Tibial nerve (tissue), 4 donors: ENCODE measurements around the gene VENTX. TPM values are rescaled to one million over a fixed set of nuclear protein-coding genes. Genes with fewer than 3 reads are reported as not detected.

ENCODE experiments used
- DNase-seq, 2 donors: peaks; one replicate each; pipeline ENCODE4 v3.0.0-alpha.2; 2019; ENCODE audit warnings: low spot score in 2 of 2
- H3K27ac ChIP-seq, 4 donors: fragments of 200-600 bp; sonication (generic) in 3 of 4; one replicate each; pipeline ENCODE4 v1.5.1; 2017 to 2019; ENCODE audit warnings: mild to moderate bottlenecking in 1 of 4
- H3K27me3 ChIP-seq, 2 donors: fragments of 200-600 bp; sonication (generic) in 1 of 2; one replicate each; pipeline versions ENCODE4 v1.5.1 to v1.6.0; 2017 to 2019
- H3K36me3 ChIP-seq, 3 donors: fragments of 200-600 bp; sonication (generic); one replicate each; pipeline ENCODE4 v1.5.1; 2018 to 2019
- H3K4me1 ChIP-seq, 4 donors: fragments of 200-600 bp; sonication (generic) in 3 of 4; one replicate each; pipeline ENCODE4 v1.5.1; 2017 to 2019
- H3K4me3 ChIP-seq, 4 donors: fragments of 200-600 bp; sonication (generic) in 3 of 4; one replicate each; pipeline ENCODE4 v1.5.1; 2017 to 2019; ENCODE audit warnings: mild to moderate bottlenecking in 1 of 4, moderate library complexity in 1 of 4
- H3K9me3 ChIP-seq, 4 donors: fragments of 200-600 bp; sonication (generic) in 3 of 4; one replicate each; pipeline ENCODE4 v1.5.1; 2017 to 2019
- EP300 ChIP-seq, 2 donors: sonication (generic); formaldehyde crosslinking; IDR thresholded peaks; one replicate each; pipeline ENCODE4 v1.6.1; 2017; ENCODE audit warnings: antibody characterized with exemption in 2 of 2, mild to moderate bottlenecking in 1 of 2
- POLR2A ChIP-seq, 2 donors: fragments of 450-650 bp; IDR thresholded peaks; one replicate each; pipeline ENCODE4 v1.6.1; 2017; ENCODE audit warnings: antibody characterized with exemption in 2 of 2, mild to moderate bottlenecking in 2 of 2, moderate library complexity in 2 of 2
- WGBS, 2 donors: methylation state at CpG; one replicate each; pipeline ENCODE4 v1.1.5; 2018; 5-methylcytosine and 5-hydroxymethylcytosine counted together
- total RNA-seq, 4 donors: library from RNA; depleted of rRNA; stranded (reverse); fragments of >200 nt; gene quantifications; one replicate each; pipeline ENCODE4 v1.1.0, GENCODE V29; 2016
- TF ChIP-seq, protein P1 (sequence below), 5 experiments: fragments of 200-600 bp in 3 of 5; fragments of 450-650 bp in 2 of 5; sonication (generic) in 3 of 5; IDR thresholded peaks; one replicate each; pipeline ENCODE4 v1.5.1; 2016 to 2019; ENCODE audit warnings: antibody characterized with exemption in 5 of 5, mild to moderate bottlenecking in 3 of 5, moderate library complexity in 2 of 5

The VENTX gene
- total RNA-seq, 4 donors from 2014 or later: 2.5 to 10.5 (median 4.9) TPM

GRCh38 chr10:133289761-133290160 is 52.1 kb downstream of the VENTX start:
- no peak overlapping the region for H3K4me3 ChIP-seq
- TF ChIP-seq EP300 (IDR thresholded peaks at IDR 0.05) (no peak), POLR2A (IDR thresholded peaks at IDR 0.05) (no peak)
- TF ChIP-seq, protein P1, sequence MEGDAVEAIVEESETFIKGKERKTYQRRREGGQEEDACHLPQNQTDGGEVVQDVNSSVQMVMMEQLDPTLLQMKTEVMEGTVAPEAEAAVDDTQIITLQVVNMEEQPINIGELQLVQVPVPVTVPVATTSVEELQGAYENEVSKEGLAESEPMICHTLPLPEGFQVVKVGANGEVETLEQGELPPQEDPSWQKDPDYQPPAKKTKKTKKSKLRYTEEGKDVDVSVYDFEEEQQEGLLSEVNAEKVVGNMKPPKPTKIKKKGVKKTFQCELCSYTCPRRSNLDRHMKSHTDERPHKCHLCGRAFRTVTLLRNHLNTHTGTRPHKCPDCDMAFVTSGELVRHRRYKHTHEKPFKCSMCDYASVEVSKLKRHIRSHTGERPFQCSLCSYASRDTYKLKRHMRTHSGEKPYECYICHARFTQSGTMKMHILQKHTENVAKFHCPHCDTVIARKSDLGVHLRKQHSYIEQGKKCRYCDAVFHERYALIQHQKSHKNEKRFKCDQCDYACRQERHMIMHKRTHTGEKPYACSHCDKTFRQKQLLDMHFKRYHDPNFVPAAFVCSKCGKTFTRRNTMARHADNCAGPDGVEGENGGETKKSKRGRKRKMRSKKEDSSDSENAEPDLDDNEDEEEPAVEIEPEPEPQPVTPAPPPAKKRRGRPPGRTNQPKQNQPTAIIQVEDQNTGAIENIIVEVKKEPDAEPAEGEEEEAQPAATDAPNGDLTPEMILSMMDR (IDR thresholded peaks at IDR 0.05): no peak
- peaks cover 2 to 89% (median 51%) of the 10 kb centered on the region in 3 donors for H3K36me3 ChIP-seq
- H3K9me3 ChIP-seq: no peaks in the 10 kb centered on the region
- DNase-seq: no peak
- H3K27ac ChIP-seq: no peak overlapping the region
- no peaks in the 10 kb centered on the region for H3K4me1 ChIP-seq
- no peaks in the 10 kb centered on the region for H3K27me3 ChIP-seq
- WGBS, 2 donors: 91% methylated on average over 24 of the region's 24 CpGs

Other genes starting within 250 kb of the VENTX start
- under 1 TPM in 1 of 4 donors, not detected in 3; under 0.01 TPM for gene ADGRA1, start 149.9 kb upstream of the VENTX start, total RNA-seq
- gene KNDC1, start 77.6 kb upstream of the VENTX start, total RNA-seq: 1 to 10 TPM; 3.7 to 5.9 (median 4.8) TPM
- not detected for gene UTF1, start 7.6 kb upstream of the VENTX start, total RNA-seq
- 10 to 100 TPM in 1 of 4 donors, 1 to 10 TPM in 3; 2.7 to 11.3 (median 6.4) TPM for gene ADAM8, start 39.0 kb downstream of the VENTX start, total RNA-seq
- 10 to 100 TPM; 35.8 to 73.5 (median 45.7) TPM for gene TUBGCP2, start 71.0 kb downstream of the VENTX start, total RNA-seq
- gene ZNF511, start 71.1 kb downstream of the VENTX start, total RNA-seq: 10 to 100 TPM; 29.3 to 44.8 (median 35.0) TPM
- 1 to 10 TPM in 2 of 4 donors, under 1 TPM in 1, not detected in 1; 0.60 to 4.4 (median 1.2) TPM for gene CALY, start 99.0 kb downstream of the VENTX start, total RNA-seq
- 10 to 100 TPM in 3 of 4 donors, 1 to 10 TPM in 1; 9.8 to 29.4 (median 16.6) TPM for gene PRAP1, start 109.5 kb downstream of the VENTX start, total RNA-seq
- 10 to 100 TPM; 44.1 to 59.4 (median 49.3) TPM for gene FUOM, start 120.2 kb downstream of the VENTX start, total RNA-seq
- 100 to 1,000 TPM in 1 of 4 donors, 10 to 100 TPM in 3; 70.5 to 104 (median 76.4) TPM for gene ECHS1, start 135.5 kb downstream of the VENTX start, total RNA-seq
- 10 to 100 TPM; 15.3 to 26.7 (median 18.4) TPM for gene PAOX, start 141.4 kb downstream of the VENTX start, total RNA-seq
- 10 to 100 TPM; 28.7 to 65.7 (median 34.7) TPM for gene MTG1, start 156.3 kb downstream of the VENTX start, total RNA-seq
- gene SPRN, start 186.8 kb downstream of the VENTX start, total RNA-seq: not detected
- gene SCART1, start 216.1 kb downstream of the VENTX start, total RNA-seq: 1 to 10 TPM; 4.8 to 8.1 (median 6.1) TPM